Left cardiac atrium (tissue), 4 donors: ENCODE results near the gene MAGI3. TPM values are rescaled to one million over a fixed set of nuclear protein-coding genes. Genes with fewer than 3 reads are reported as not detected.
"Not testable (repeated sequence)": the region's sequence is repeated elsewhere in the genome, so short reads cannot be mapped to it uniquely, and the experiment has no call there.

Experiments
- ATAC-seq, 2 donors: fragments of 200-7000 bp; cut with Tn5 transposase; one replicate each; pipeline ENCODE4 v1.9.1; 2020; ENCODE audit warnings: mild to moderate bottlenecking in 2 of 2, moderate library complexity in 2 of 2
- DNase-seq: peaks from one replicate; pipeline ENCODE4 v3.0.0-alpha.2; 2020
- intact Hi-C, 2 donors: fragments of 100-400 bp; cut with DNase I; formaldehyde crosslinking; loops; one replicate each; pipeline versions ENCODE4 v1.14.1 to v1.15.1; 2022 to 2023
- total RNA-seq, 2 donors: library from RNA; stranded (reverse); fragmentation: NEBNext Ultra II Directional; extraction: Animal tissue kit (Norgen Biotek cat#: 25700); gene quantifications; one replicate each; pipeline ENCODE4 v1.2.1, GENCODE V29; 2021
- donor health status: DM: no; HTN: yes; CAD: no.
- donor health status: DM: no; HTN: yes; CAD: no; lungs with severe emphysema.
- donor health status: DM: yes; HTN: yes; CAD: no.
- donor health status: Dilated cardiomyopathy.

Gene MAGI3
- total RNA-seq, 2 donors from 2014 or later: 7.2 to 7.9 TPM

- no peak for DNase-seq
- no peak for ATAC-seq
- intact Hi-C loops: no loop called here
Observed at GRCh38 chr1:113714606-113715269, 324.4 kb downstream of the MAGI3 start.

- ATAC-seq, DNase-seq, intact Hi-C loops: not testable (repeated sequence)
Observed at GRCh38 chr1:113717506-113717905, 327.2 kb downstream of the MAGI3 start.

- DNase-seq, intact Hi-C loops, ATAC-seq: not testable (repeated sequence)
Observed at GRCh38 chr1:113718621-113719020, 328.3 kb downstream of the MAGI3 start.

- ATAC-seq: no peak
- intact Hi-C loops: no loop called here
- DNase-seq: no peak
Observed at GRCh38 chr1:113721010-113721409, 330.7 kb downstream of the MAGI3 start.

- ATAC-seq (no peak), DNase-seq (no peak)
- intact Hi-C loops: no loop called here
Observed at GRCh38 chr1:113732802-113733201, 342.5 kb downstream of the MAGI3 start.

- no peak for ATAC-seq
- no peak for DNase-seq
- intact Hi-C loops: no loop called here
Observed at GRCh38 chr1:113734357-113735055, 344.2 kb downstream of the MAGI3 start.
